ENCODE data around the gene ABCG1.

ABCG1 gene

GRCh38 chr21:42332557-42333317 is 113.8 kb downstream of the ABCG1 start:
- TF ChIP-seq CTCF (conservative IDR thresholded peaks at IDR 0.05): no peak
- H3K27ac ChIP-seq: peak overlapping the region; percentile 80

DNA sequence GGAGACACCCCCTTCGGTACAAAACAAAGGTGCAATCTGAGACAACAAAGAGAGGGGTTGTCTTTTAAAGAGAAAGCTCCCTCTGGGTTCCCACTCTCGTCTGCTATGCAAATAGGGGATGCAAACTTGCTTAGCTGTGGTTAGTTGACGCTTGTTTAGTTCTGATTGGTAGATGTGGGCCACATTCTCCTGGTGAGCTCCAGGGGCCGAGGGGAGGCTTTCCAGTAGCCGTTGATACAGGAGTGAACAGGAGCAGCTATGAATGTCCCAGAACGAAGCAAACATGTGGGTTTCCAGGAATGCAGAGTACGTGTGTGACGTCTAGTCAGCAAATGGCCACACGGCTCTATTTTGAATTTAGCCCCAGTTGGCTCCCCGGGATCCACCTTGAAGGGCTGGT is 117.1 kb downstream of the ABCG1 start:
- no peak for TF ChIP-seq CTCF (conservative IDR thresholded peaks at IDR 0.05)
- peak overlapping the region; percentile 94; the same call in 1 of the 2 replicates for H3K27ac ChIP-seq

DNA sequence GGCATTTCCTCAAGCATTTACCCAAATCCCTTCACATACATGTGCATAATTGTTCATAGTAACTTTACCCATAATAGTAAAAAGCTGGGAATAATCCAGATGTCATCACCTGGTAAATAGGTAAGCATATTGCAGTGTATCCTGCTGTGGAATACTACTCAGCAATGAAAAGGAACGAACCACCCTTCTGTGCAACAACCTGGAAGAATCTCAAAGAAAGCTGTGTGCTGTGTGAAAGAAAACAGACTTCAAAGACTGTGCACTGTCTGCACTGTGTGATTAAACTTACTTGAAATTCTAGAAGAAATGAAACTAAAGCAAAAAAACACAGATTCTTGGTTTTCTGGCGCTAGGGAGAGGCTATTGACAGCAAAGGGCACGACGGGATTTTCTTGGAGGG is 118.3 kb downstream of the ABCG1 start:
- H3K27ac ChIP-seq: peak overlapping the region; percentile 94
- TF ChIP-seq CTCF (conservative IDR thresholded peaks at IDR 0.05): no peak

GRCh38 chr21:42337830-42338728 is 119.1 kb downstream of the ABCG1 start:
- peak; percentile 95 for TF ChIP-seq CTCF (conservative IDR thresholded peaks at IDR 0.05)
- H3K27ac ChIP-seq: peak overlapping the region; percentile 94

GRCh38 chr21:42338729-42339715 is 120.1 kb downstream of the ABCG1 start:
- TF ChIP-seq CTCF (conservative IDR thresholded peaks at IDR 0.05): no peak

GRCh38 chr21:42340187-42341050 is 121.5 kb downstream of the ABCG1 start:
- no peak for TF ChIP-seq CTCF (conservative IDR thresholded peaks at IDR 0.05)
- H3K27ac ChIP-seq: peak overlapping the region; percentile 94; the same call in 1 of the 2 replicates

More at GRCh38 chr21:42338729-42339715, 120.1 kb downstream of the ABCG1 start:
- H3K27ac ChIP-seq: peak overlapping the region; percentile 94

Data from VCaP (cell line).